Right atrium auricular region (tissue), 2 donors: ENCODE measurements around the gene URB1. TPM values are rescaled to one million over a fixed set of nuclear protein-coding genes. Genes with fewer than 3 reads are reported as not detected.

ENCODE experiments used
- DNase-seq: peaks from one replicate; pipeline ENCODE4 v3.0.0-alpha.2; 2019; ENCODE audit warnings: low spot score
- H3K27ac ChIP-seq, 2 donors: fragments of 200-600 bp; sonication (generic); 1 replicate in 1 of 2; 2 replicates in 1 of 2; pipeline ENCODE4 v1.5.1; 2016 to 2019
- H3K27me3 ChIP-seq, 2 donors: fragments of 200-600 bp; sonication (generic); one replicate each; pipeline versions ENCODE4 v1.5.1 to v1.6.0; 2017 to 2019
- H3K36me3 ChIP-seq: fragments of 200-600 bp; sonication (generic); one replicate; pipeline ENCODE4 v1.5.1; 2016
- H3K4me1 ChIP-seq, 2 donors: fragments of 200-600 bp; sonication (generic); one replicate each; pipeline versions ENCODE4 v1.5.1 to v1.6.0; 2017 to 2019
- H3K4me3 ChIP-seq, 2 donors: fragments of 200-600 bp; sonication (generic); 1 replicate in 1 of 2; 2 replicates in 1 of 2; pipeline ENCODE4 v1.5.1; 2017 to 2019; ENCODE audit warnings: mild to moderate bottlenecking in 1 of 2, moderate library complexity in 1 of 2
- H3K9me3 ChIP-seq, 2 donors: fragments of 200-600 bp; sonication (generic); one replicate each; pipeline ENCODE4 v1.5.1; 2019
- CTCF ChIP-seq, 2 donors: fragments of 200-600 bp; sonication (generic); IDR thresholded peaks; one replicate each; pipeline ENCODE4 v1.5.1; 2019; ENCODE audit warnings: antibody characterized with exemption in 2 of 2
- total RNA-seq, 2 donors: library from RNA; depleted of rRNA; stranded (reverse); fragments of >200 nt; gene quantifications; one replicate each; pipeline ENCODE4 v1.1.0, GENCODE V29; 2016

The URB1 gene
- total RNA-seq, 2 donors from 2014 or later = 8.6 to 12.2 TPM

GRCh38 chr21:32322103-32322502 is 70.7 kb downstream of the URB1 start:
- TF ChIP-seq CTCF (IDR thresholded peaks at IDR 0.05) = no peak

GRCh38 chr21:32321480-32321879 is 71.3 kb downstream of the URB1 start:
- H3K27ac ChIP-seq = no peak overlapping the region
- H3K9me3 ChIP-seq = no peaks in the 10 kb centered on the region
- no peaks in the 10 kb centered on the region for H3K27me3 ChIP-seq
- H3K4me1 ChIP-seq = no peaks in the 10 kb centered on the region
- no peak for DNase-seq
- TF ChIP-seq CTCF (IDR thresholded peaks at IDR 0.05) = no peak
- H3K36me3 ChIP-seq = peaks cover 94% of the 10 kb centered on the region
- H3K4me3 ChIP-seq = no peak overlapping the region

More at GRCh38 chr21:32322103-32322502, 70.7 kb downstream of the URB1 start:
- Histone ChIP-seq H3K4me1 (no peaks in the 10 kb centered on the region), H3K36me3 (peaks cover 91% of the 10 kb centered on the region), H3K27ac (no peak overlapping the region), H3K27me3 (no peaks in the 10 kb centered on the region), H3K9me3 (no peaks in the 10 kb centered on the region), H3K4me3 (no peak overlapping the region)
- no peak for DNase-seq

- H3K27ac ChIP-seq = no peak overlapping the region
- H3K9me3 ChIP-seq = no peaks in the 10 kb centered on the region
- H3K4me3 ChIP-seq = no peak overlapping the region
- H3K36me3 ChIP-seq = peaks cover 95% of the 10 kb centered on the region
- no peaks in the 10 kb centered on the region for H3K27me3 ChIP-seq
- DNase-seq = no peak
- H3K4me1 ChIP-seq = no peaks in the 10 kb centered on the region
- TF ChIP-seq CTCF (IDR thresholded peaks at IDR 0.05) = no peak
Measured at GRCh38 chr21:32320726-32321125, 72.1 kb downstream of the URB1 start.

GRCh38 chr21:32320059-32320458 is 72.8 kb downstream of the URB1 start:
- TF ChIP-seq CTCF (IDR thresholded peaks at IDR 0.05) = no peak
- no peaks in the 10 kb centered on the region for H3K27me3 ChIP-seq
- H3K27ac ChIP-seq = no peak overlapping the region
- peaks cover 98% of the 10 kb centered on the region for H3K36me3 ChIP-seq
- H3K4me3 ChIP-seq = no peak overlapping the region
- H3K9me3 ChIP-seq = no peaks in the 10 kb centered on the region
- DNase-seq = no peak
- H3K4me1 ChIP-seq = no peaks in the 10 kb centered on the region

GRCh38 chr21:32319012-32319411 is 73.8 kb downstream of the URB1 start:
- Histone ChIP-seq H3K4me3 (no peak overlapping the region), H3K27ac (no peak overlapping the region), H3K36me3 (peaks cover 88% of the 10 kb centered on the region), H3K9me3 (no peaks in the 10 kb centered on the region), H3K27me3 (no peaks in the 10 kb centered on the region), H3K4me1 (no peaks in the 10 kb centered on the region)
- no peak for DNase-seq
- TF ChIP-seq CTCF (IDR thresholded peaks at IDR 0.05) = no peak

GRCh38 chr21:32317726-32318125 is 75.1 kb downstream of the URB1 start:
- Histone ChIP-seq H3K27me3 (no peaks in the 10 kb centered on the region), H3K27ac (no peak overlapping the region)
- TF ChIP-seq CTCF (IDR thresholded peaks at IDR 0.05) = no peak

More at GRCh38 chr21:32317726-32318125, 75.1 kb downstream of the URB1 start:
- H3K36me3 ChIP-seq = peaks cover 84% of the 10 kb centered on the region
- no peak overlapping the region for H3K4me3 ChIP-seq
- H3K4me1 ChIP-seq = no peaks in the 10 kb centered on the region
- no peaks in the 10 kb centered on the region for H3K9me3 ChIP-seq
- no peak for DNase-seq
